H9 (cell line): ENCODE data around the gene POU6F2. TPM values are rescaled to one million over a fixed set of nuclear protein-coding genes. Genes with fewer than 3 reads are reported as not detected.

Experiments
- DNase-seq: peaks from one replicate; pipeline ENCODE4 v3.0.0-alpha.2; 2017
- H2AFZ ChIP-seq: one replicate; pipeline ENCODE4 v1.6.1; 2013; ENCODE audit warnings: mild to moderate bottlenecking, low read length, control low read depth, moderate library complexity
- H2AK5ac ChIP-seq: 2 replicates; pipeline ENCODE4 v1.6.1; 2013; ENCODE audit warnings: low read length, control low read depth, mixed read lengths; ENCODE audit not compliant: insufficient read length
- H2BK120ac ChIP-seq: one replicate; pipeline ENCODE4 v1.6.1; 2013; ENCODE audit warnings: low read depth, mild to moderate bottlenecking, low read length, control low read depth, inconsistent platforms; ENCODE audit not compliant: poor library complexity, severe bottlenecking
- H2BK12ac ChIP-seq: 2 replicates; pipeline ENCODE4 v1.6.1; 2013; ENCODE audit warnings: low read length, control low read depth, mixed read lengths, low read depth; ENCODE audit not compliant: insufficient read length
- H2BK15ac ChIP-seq: 2 replicates; pipeline ENCODE4 v1.6.1; 2013; ENCODE audit warnings: low read depth, low read length, control low read depth
- H2BK20ac ChIP-seq: one replicate; pipeline ENCODE4 v1.6.1; 2013; ENCODE audit warnings: low read depth, mild to moderate bottlenecking, low read length, control low read depth, inconsistent platforms; ENCODE audit not compliant: poor library complexity, severe bottlenecking
- H2BK5ac ChIP-seq: 2 replicates; pipeline ENCODE4 v1.6.1; 2013; ENCODE audit warnings: low read length, control low read depth, mixed read lengths; ENCODE audit not compliant: insufficient read length
- H3K14ac ChIP-seq: 2 replicates; pipeline ENCODE4 v1.6.1; 2013; ENCODE audit warnings: low read length, control low read depth; ENCODE audit not compliant: insufficient read depth
- H3K18ac ChIP-seq: 2 replicates; pipeline ENCODE4 v1.6.1; 2013; ENCODE audit warnings: low read depth, mild to moderate bottlenecking, mixed read lengths, low read length, control low read depth; ENCODE audit not compliant: insufficient read length
- H3K23ac ChIP-seq: 2 replicates; pipeline ENCODE4 v1.6.1; 2013; ENCODE audit warnings: low read length, control low read depth, mixed read lengths, low read depth; ENCODE audit not compliant: insufficient read length
- H3K23me2 ChIP-seq: 2 replicates; pipeline ENCODE4 v1.6.1; 2013; ENCODE audit warnings: low read depth, mild to moderate bottlenecking, mixed read lengths, low read length, control low read depth; ENCODE audit not compliant: insufficient read length, poor library complexity, severe bottlenecking
- H3K27ac ChIP-seq: 2 replicates; pipeline ENCODE4 v1.5.1; 2013; ENCODE audit warnings: low read length, control low read depth, mixed read lengths, low read depth; ENCODE audit not compliant: insufficient read length
- H3K27me3 ChIP-seq: 2 replicates; pipeline ENCODE4 v1.6.1; 2013; ENCODE audit warnings: low read length, control low read depth, inconsistent platforms; ENCODE audit not compliant: insufficient read depth
- H3K4ac ChIP-seq: 2 replicates; pipeline ENCODE4 v1.6.1; 2013; ENCODE audit warnings: low read depth, mild to moderate bottlenecking, control low read depth, inconsistent platforms, low read length, moderate library complexity
- H3K4me1 ChIP-seq: 2 replicates; pipeline ENCODE4 v1.6.1; 2013; ENCODE audit warnings: low read length, control low read depth, inconsistent platforms; ENCODE audit not compliant: insufficient read depth
- H3K4me2 ChIP-seq: 2 replicates; pipeline ENCODE4 v1.6.1; 2013; ENCODE audit warnings: low read length, control low read depth, mixed read lengths; ENCODE audit not compliant: insufficient read length, insufficient read depth
- H3K56ac ChIP-seq: 2 replicates; pipeline ENCODE4 v1.6.1; 2013; ENCODE audit warnings: low read depth, mild to moderate bottlenecking, mixed read lengths, low read length, control low read depth; ENCODE audit not compliant: insufficient read length
- H3K79me1 ChIP-seq: 2 replicates; pipeline ENCODE4 v1.6.1; 2013; ENCODE audit warnings: low read depth, mild to moderate bottlenecking, moderate library complexity, low read length, control low read depth, inconsistent platforms; ENCODE audit not compliant: insufficient read depth, poor library complexity, severe bottlenecking
- H3K79me2 ChIP-seq: 2 replicates; pipeline ENCODE4 v1.6.1; 2013; ENCODE audit warnings: low read length, control low read depth, inconsistent platforms; ENCODE audit not compliant: insufficient read depth
- H3K9ac ChIP-seq: 2 replicates; pipeline ENCODE4 v1.6.1; 2013; ENCODE audit warnings: low read length, control low read depth, mixed read lengths; ENCODE audit not compliant: insufficient read length; ENCODE audit errors: extremely low read depth
- H3K9me3 ChIP-seq: one replicate; pipeline ENCODE4 v1.6.1; 2013; ENCODE audit warnings: low read depth, low read length, inconsistent platforms; ENCODE audit not compliant: control insufficient read depth
- H3T11ph ChIP-seq: one replicate; pipeline ENCODE4 v1.6.1; 2013; ENCODE audit warnings: mild to moderate bottlenecking, low read length, control low read depth, inconsistent platforms
- H4K20me1 ChIP-seq: one replicate; pipeline ENCODE4 v1.6.1; 2013; ENCODE audit not compliant: control insufficient read depth, insufficient read length, insufficient read depth
- H4K5ac ChIP-seq: 2 replicates; pipeline ENCODE4 v1.6.1; 2013; ENCODE audit warnings: low read depth, mild to moderate bottlenecking, mixed read lengths, low read length, control low read depth; ENCODE audit not compliant: insufficient read length
- H4K8ac ChIP-seq: replicated peaks from 2 replicates; pipeline ENCODE4 v1.6.1; 2013; ENCODE audit warnings: low read length, control low read depth, mixed read lengths, low read depth; ENCODE audit not compliant: insufficient read length
- H4K91ac ChIP-seq: 2 replicates; pipeline ENCODE4 v1.6.1; 2013; ENCODE audit warnings: low read depth, mild to moderate bottlenecking, moderate library complexity, mixed read lengths, low read length, control low read depth; ENCODE audit not compliant: insufficient read length
- H3K27ac Mint-ChIP-seq, 3 experiments: 2 replicates in 2 of 3; 3 replicates in 1 of 3; pipeline ENCODE4 v1.8.0; 2020 to 2021; ENCODE audit warnings: mixed read lengths in 3 of 3, mild to moderate bottlenecking in 1 of 3, moderate library complexity in 1 of 3
- H3K27me3 Mint-ChIP-seq: 2 replicates; pipeline ENCODE4 v1.8.0; 2021; ENCODE audit warnings: low read depth, mild to moderate bottlenecking, moderate library complexity, mixed read lengths
- H3K36me3 Mint-ChIP-seq, 3 experiments: 2 replicates in 2 of 3; 3 replicates in 1 of 3; pipeline ENCODE4 v1.8.0; 2020 to 2021; ENCODE audit warnings: low read depth in 3 of 3, mixed read lengths in 3 of 3; ENCODE audit not compliant: insufficient read depth in 1 of 3
- H3K4me1 Mint-ChIP-seq, 2 experiments: 2 replicates each; pipeline ENCODE4 v1.8.0; 2020; ENCODE audit warnings: mixed read lengths in 2 of 2
- H3K4me3 Mint-ChIP-seq, 2 experiments: 2 replicates in 1 of 2; 3 replicates in 1 of 2; pipeline ENCODE4 v1.8.0; 2020 to 2021; ENCODE audit warnings: mild to moderate bottlenecking in 2 of 2, mixed read lengths in 2 of 2, moderate library complexity in 1 of 2
- H3K9me3 Mint-ChIP-seq, 2 experiments: 2 replicates in 1 of 2; 3 replicates in 1 of 2; pipeline ENCODE4 v1.8.0; 2020; ENCODE audit warnings: mild to moderate bottlenecking in 2 of 2, mixed read lengths in 2 of 2, moderate library complexity in 1 of 2
- WGBS: extraction: QIAGEN DNeasy Blood & Tissue Kit; methylation state at CpG from one replicate; pipeline ENCODE4 v1.1.7; 2013; ENCODE audit warnings: missing lambda C conversion rate, low lambda C conversion rate, mixed read lengths; ENCODE audit not compliant: insufficient read length; ENCODE audit errors: extremely low coverage; 5-methylcytosine and 5-hydroxymethylcytosine counted together
- total RNA-seq: library from RNA; stranded (reverse); gene quantifications from 2 replicates; pipeline ENCODE4 v1.2.1, GENCODE V29; 2021
- TF ChIP-seq, protein P1 (sequence below): fragments of 200-600 bp; sonication (generic); conservative IDR thresholded peaks from 3 replicates; pipeline ENCODE4 v1.8.0; 2021; ENCODE audit warnings: antibody characterized with exemption, mild to moderate bottlenecking

Gene POU6F2
- total RNA-seq, 1 experiment from 2014 or later: 1.9 TPM

DNA sequence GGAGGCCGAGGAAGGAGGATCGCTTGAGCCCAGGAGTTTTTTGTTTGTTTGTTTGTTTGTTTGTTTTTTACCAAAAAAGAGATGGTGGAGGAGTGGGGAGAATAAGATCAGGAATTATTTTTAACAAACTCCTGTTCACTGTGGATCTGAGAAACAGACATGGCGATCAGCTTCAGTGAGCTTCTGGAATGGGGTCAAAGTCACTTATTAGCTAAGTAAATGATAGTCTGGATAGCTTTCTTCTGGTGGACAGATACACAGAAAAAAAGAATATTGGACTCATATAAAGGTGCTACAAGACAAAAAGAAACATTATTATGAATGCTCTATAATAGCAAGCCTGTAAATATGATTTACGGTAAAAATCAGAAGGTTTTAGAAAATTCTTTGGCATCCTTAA lies 85.1 kb downstream of the POU6F2 start:
- Histone ChIP-seq H3K9ac (no peak overlapping the region), H4K91ac (no peak overlapping the region), H3K4me1 (no peaks in the 10 kb centered on the region), H2AK5ac (no peak overlapping the region), H3K23me2 (no peaks in the 10 kb centered on the region), H2BK15ac (no peak overlapping the region), H3K4me2 (no peak overlapping the region), H3K79me2 (no peaks in the 10 kb centered on the region), H4K8ac (no peak overlapping the region), H3K4ac (no peak overlapping the region), H3T11ph (no peak overlapping the region), H2AFZ (no peak overlapping the region), H4K5ac (no peak overlapping the region), H3K27ac (no peak overlapping the region), H3K27me3 (no peaks in the 10 kb centered on the region), H4K20me1 (no peaks in the 10 kb centered on the region), H3K23ac (no peak overlapping the region), H3K9me3 (no peaks in the 10 kb centered on the region), H3K14ac (no peak overlapping the region), H2BK120ac (no peak overlapping the region), H2BK20ac (no peak overlapping the region), H3K56ac (no peak overlapping the region), H2BK5ac (no peak overlapping the region), H3K18ac (no peak overlapping the region), H2BK12ac (no peak overlapping the region), H3K79me1 (no peaks in the 10 kb centered on the region)
- Mint-ChIP-seq H3K36me3 (no peaks in the 10 kb centered on the region), H3K27me3 (no peaks in the 10 kb centered on the region), H3K4me1 (peaks cover 2 to 4% of the 10 kb centered on the region in 2 experiments; a peak in 2 of 4 replicates), H3K9me3 (no peaks in the 10 kb centered on the region), H3K4me3 (no peak overlapping the region), H3K27ac (no peak overlapping the region; a peak in 1 of 7 replicates)
- WGBS: no CpG with 5 or more reads among the region's 4 CpGs
- TF ChIP-seq, protein P1, sequence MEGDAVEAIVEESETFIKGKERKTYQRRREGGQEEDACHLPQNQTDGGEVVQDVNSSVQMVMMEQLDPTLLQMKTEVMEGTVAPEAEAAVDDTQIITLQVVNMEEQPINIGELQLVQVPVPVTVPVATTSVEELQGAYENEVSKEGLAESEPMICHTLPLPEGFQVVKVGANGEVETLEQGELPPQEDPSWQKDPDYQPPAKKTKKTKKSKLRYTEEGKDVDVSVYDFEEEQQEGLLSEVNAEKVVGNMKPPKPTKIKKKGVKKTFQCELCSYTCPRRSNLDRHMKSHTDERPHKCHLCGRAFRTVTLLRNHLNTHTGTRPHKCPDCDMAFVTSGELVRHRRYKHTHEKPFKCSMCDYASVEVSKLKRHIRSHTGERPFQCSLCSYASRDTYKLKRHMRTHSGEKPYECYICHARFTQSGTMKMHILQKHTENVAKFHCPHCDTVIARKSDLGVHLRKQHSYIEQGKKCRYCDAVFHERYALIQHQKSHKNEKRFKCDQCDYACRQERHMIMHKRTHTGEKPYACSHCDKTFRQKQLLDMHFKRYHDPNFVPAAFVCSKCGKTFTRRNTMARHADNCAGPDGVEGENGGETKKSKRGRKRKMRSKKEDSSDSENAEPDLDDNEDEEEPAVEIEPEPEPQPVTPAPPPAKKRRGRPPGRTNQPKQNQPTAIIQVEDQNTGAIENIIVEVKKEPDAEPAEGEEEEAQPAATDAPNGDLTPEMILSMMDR: no peak
- DNase-seq: no peak
